Psoas muscle (tissue), 8 donors: ENCODE results near the gene ARHGAP24. TPM values are rescaled to one million over a fixed set of nuclear protein-coding genes. Genes with fewer than 3 reads are reported as not detected.

Experiments used
- ATAC-seq, 4 donors: fragments of 200-7000 bp; cut with Tn5 transposase; one replicate each; pipeline ENCODE4 v1.9.1; 2020; ENCODE audit warnings: moderate library complexity in 3 of 4, mild to moderate bottlenecking in 2 of 4
- DNase-seq, 2 donors: peaks; one replicate each; pipeline ENCODE4 v3.0.0-alpha.2; 2020
- H3K27ac ChIP-seq: fragments of 200-600 bp; one replicate; pipeline ENCODE4 v1.8.0; 2022
- H3K27me3 ChIP-seq, 3 donors: fragments of 200-600 bp in 1 of 3; one replicate each; pipeline versions ENCODE4 v1.6.1 to v1.8.0; 2013 to 2022; ENCODE audit warnings: low read length in 2 of 3, mild to moderate bottlenecking in 2 of 3, moderate library complexity in 1 of 3; ENCODE audit not compliant: insufficient read depth in 3 of 3
- H3K36me3 ChIP-seq, 2 donors: fragments of 200-600 bp in 1 of 2; one replicate each; pipeline versions ENCODE4 v1.6.1 to v1.8.0; 2013 to 2022; ENCODE audit warnings: low read depth in 1 of 2, mild to moderate bottlenecking in 1 of 2, moderate library complexity in 1 of 2; ENCODE audit not compliant: insufficient read depth in 1 of 2
- H3K4me1 ChIP-seq: fragments of 200-600 bp; one replicate; pipeline ENCODE4 v1.8.0; 2022
- H3K4me3 ChIP-seq: fragments of 200-600 bp; one replicate; pipeline ENCODE4 v1.8.0; 2022; ENCODE audit warnings: mild to moderate bottlenecking
- H3K9me3 ChIP-seq: fragments of 200-600 bp; one replicate; pipeline ENCODE4 v1.8.0; 2022
- WGBS, 3 donors: extraction: QIAGEN DNeasy Blood & Tissue Kit; methylation state at CpG; one replicate each; pipeline versions ENCODE4 v1.1.6 to v1.1.7; 2013; 5-methylcytosine and 5-hydroxymethylcytosine counted together
- intact Hi-C, 2 donors: fragments of 100-400 bp; cut with DNase I; formaldehyde crosslinking; loops; one replicate each; pipeline versions ENCODE4 v1.11.0 to v1.14.2; 2022
- polyA plus RNA-seq, 3 donors: library from polyadenylated mRNA; stranded (reverse); fragments of 200-250 nt; gene quantifications; one replicate each; pipeline ENCODE4 v1.2.3, GENCODE V29; 2013
- total RNA-seq, 4 donors: library from RNA; stranded (reverse); fragmentation: NEBNext Ultra II Directional in 2 of 4; extraction: Animal tissue kit (Norgen Biotek cat#: 25700) in 2 of 4; gene quantifications; one replicate each; pipeline versions ENCODE4 v1.2.1 to v1.2.4, GENCODE V29; 2021 to 2023
- TF ChIP-seq, protein P1 (sequence below): fragments of 200-600 bp; IDR thresholded peaks from one replicate; pipeline ENCODE4 v1.8.0; 2022; ENCODE audit warnings: antibody characterized with exemption
- donor health status: healthy with polysubstance abuse.
- donor health status: DM: no; HTN: no; CAD: no; lungs with moderate emphysema.
- donor health status: Bipolar disorder and iron deficiency.
- donor health status: healthy.
- donor health status: DM: yes; HTN: yes; CAD: no.
- donor health status: DM: no; HTN: no; CAD: no.
- donor health status: DM: no; HTN: no; CAD: no.
- donor health status: DM: yes; HTN: yes; CAD: no.

ARHGAP24 gene
- total and polyA plus RNA-seq, 7 donors: 2.3 to 25.7 (median 4.6) TPM

DNA sequence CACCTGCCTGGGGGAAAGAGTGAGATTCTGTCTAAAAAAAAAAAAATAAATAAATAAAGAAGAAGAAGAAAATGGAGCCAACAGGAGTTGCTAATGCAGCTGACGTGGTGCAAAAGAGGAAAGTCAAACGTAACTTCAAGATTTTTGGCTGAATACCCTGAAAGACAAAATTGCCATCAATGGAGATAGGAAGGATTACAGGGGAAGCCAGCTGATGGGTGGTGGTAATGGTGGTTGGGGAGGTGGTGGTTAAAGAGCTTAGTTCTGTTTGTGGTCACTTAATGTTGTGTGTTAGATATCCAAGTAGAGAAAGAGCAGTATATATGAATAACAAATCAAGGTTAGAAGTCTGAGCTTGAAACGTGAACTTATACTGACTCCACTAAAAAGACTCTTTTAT, 225.4 kb downstream of the ARHGAP24 start:
- intact Hi-C loops: no loop called here
- H3K9me3 ChIP-seq: no peaks in the 10 kb centered on the region
- ATAC-seq: no peak
- no peaks in the 10 kb centered on the region for H3K4me1 ChIP-seq
- TF ChIP-seq, protein P1, sequence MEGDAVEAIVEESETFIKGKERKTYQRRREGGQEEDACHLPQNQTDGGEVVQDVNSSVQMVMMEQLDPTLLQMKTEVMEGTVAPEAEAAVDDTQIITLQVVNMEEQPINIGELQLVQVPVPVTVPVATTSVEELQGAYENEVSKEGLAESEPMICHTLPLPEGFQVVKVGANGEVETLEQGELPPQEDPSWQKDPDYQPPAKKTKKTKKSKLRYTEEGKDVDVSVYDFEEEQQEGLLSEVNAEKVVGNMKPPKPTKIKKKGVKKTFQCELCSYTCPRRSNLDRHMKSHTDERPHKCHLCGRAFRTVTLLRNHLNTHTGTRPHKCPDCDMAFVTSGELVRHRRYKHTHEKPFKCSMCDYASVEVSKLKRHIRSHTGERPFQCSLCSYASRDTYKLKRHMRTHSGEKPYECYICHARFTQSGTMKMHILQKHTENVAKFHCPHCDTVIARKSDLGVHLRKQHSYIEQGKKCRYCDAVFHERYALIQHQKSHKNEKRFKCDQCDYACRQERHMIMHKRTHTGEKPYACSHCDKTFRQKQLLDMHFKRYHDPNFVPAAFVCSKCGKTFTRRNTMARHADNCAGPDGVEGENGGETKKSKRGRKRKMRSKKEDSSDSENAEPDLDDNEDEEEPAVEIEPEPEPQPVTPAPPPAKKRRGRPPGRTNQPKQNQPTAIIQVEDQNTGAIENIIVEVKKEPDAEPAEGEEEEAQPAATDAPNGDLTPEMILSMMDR: no peak
- no peaks in the 10 kb centered on the region for H3K36me3 ChIP-seq
- H3K4me3 ChIP-seq: no peak overlapping the region
- H3K27me3 ChIP-seq: no peaks in the 10 kb centered on the region
- H3K27ac ChIP-seq: no peak overlapping the region
- DNase-seq: no peak
- WGBS, 3 donors: 64 to 90% (median 65%) methylated on average over 3 of the region's 3 CpGs

DNA sequence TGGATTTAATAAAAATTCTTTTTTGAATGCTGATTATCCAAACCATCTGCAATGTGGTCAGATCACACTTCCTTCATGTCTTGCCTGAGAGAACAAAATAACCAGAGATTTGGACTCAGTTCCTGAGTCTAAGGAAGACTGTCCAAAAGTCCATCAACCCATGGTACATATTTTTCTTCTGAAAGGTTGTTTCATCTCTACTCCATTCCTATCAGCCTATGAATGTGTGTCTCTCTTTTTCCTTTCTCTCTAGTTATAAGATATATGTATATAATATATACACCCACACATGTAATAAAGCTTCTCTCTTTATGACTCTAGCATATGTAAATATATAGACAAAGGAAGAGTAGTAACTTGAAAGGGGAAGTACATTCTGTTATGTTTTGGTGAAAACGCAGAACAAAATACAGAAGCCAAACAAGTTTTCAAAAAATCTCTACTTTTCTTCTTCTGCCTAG, 226.9 kb downstream of the ARHGAP24 start:
- TF ChIP-seq, protein P1: no peak
- H3K27ac ChIP-seq: no peak overlapping the region
- 65 to 73% (median 70%) methylated on average over 1 of the region's 1 CpG for whole genome bisulfite sequencing, 3 donors

DNA sequence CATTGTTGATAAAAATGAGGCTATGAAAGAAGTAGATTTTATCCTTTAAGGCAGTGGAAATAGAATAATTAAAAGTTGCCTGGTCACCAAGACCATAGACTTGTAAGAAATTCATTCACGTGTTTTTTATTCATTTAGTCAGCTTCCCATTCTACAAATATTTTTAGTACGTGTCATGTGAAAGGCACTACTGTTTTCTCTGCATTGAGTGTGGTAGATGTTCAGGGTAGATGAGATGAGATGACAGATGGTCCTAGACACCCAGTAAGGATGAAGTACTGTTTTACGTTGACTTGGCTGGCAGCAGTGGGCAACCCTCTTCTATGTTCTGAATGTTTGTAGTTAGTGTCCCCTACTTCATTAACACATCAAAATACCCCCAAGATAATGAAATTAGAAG, 228.1 kb downstream of the ARHGAP24 start:
- 64 to 66% (median 65%) methylated on average over 3 of the region's 3 CpGs for WGBS, 3 donors
- Histone ChIP-seq H3K27ac (no peak overlapping the region), H3K4me3 (no peak overlapping the region), H3K27me3 (no peaks in the 10 kb centered on the region), H3K9me3 (no peaks in the 10 kb centered on the region), H3K36me3 (no peaks in the 10 kb centered on the region), H3K4me1 (no peaks in the 10 kb centered on the region)
- TF ChIP-seq, protein P1: no peak
- DNase-seq: no peak
- intact Hi-C loops: no loop called here
- ATAC-seq: no peak

More for the DNA sequence above, 226.9 kb downstream of the ARHGAP24 start:
- Histone ChIP-seq H3K9me3 (no peaks in the 10 kb centered on the region), H3K4me3 (no peak overlapping the region), H3K27me3 (no peaks in the 10 kb centered on the region), H3K36me3 (no peaks in the 10 kb centered on the region), H3K4me1 (no peaks in the 10 kb centered on the region)
- intact Hi-C loops: no loop called here
- DNase-seq (no peak), ATAC-seq (no peak)

DNA sequence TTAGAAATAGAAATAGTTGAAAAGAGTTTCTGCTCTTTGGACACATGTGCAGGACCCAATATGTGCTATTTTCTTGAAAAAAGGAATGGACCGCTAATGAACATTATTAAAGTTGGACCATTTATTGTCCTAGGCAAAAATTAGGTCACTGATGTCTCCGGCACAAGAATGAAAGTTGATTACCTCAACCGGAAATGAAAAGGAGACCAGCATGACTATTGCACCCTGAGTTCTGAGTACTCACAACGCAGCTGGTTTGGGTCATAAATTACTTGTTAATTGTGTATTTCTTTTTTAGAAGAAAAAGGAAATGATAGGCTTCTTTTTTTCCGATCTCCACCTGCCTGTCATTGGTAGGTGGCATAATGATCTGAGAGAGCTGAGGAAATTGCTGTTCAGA, 232.7 kb downstream of the ARHGAP24 start:
- no peak for DNase-seq
- H3K27me3 ChIP-seq: no peaks in the 10 kb centered on the region
- intact Hi-C loops: no loop called here
- 13 to 29% (median 16%) methylated on average over 5 of the region's 5 CpGs for WGBS, 3 donors
- no peaks in the 10 kb centered on the region for H3K9me3 ChIP-seq
- TF ChIP-seq, protein P1: no peak
- no peak overlapping the region for H3K4me3 ChIP-seq
- H3K4me1 ChIP-seq: no peaks in the 10 kb centered on the region
- H3K36me3 ChIP-seq: peaks cover 0 to 3% of the 10 kb centered on the region in 2 donors
- no peak for ATAC-seq
- H3K27ac ChIP-seq: no peak overlapping the region

DNA sequence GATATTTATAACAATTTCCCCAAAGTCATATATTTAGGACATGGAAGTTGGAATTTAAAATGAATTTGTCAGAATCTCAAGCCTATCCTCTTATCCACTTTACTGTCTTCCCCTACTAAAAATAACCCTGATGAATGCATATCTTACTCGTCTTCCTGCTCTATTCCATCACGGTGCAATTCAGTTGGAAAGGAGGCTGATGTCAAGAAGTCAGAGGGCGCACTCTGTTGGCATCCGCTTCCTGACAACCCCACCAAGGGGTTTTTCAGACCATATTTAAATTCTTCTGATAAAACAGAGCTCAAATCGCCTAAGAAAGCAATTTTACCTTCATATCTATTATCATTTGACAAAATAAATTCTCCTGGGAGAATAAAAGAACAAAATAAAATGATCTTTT, 233.5 kb downstream of the ARHGAP24 start:
- Histone ChIP-seq H3K27me3 (no peaks in the 10 kb centered on the region), H3K9me3 (no peaks in the 10 kb centered on the region), H3K36me3 (peaks cover 0 to 3% of the 10 kb centered on the region in 2 donors), H3K4me3 (no peak overlapping the region), H3K27ac (no peak overlapping the region), H3K4me1 (no peaks in the 10 kb centered on the region)
- intact Hi-C loops: no loop called here
- ATAC-seq (no peak), DNase-seq (no peak)
- 51 to 57% (median 56%) methylated on average over 5 of the region's 5 CpGs for WGBS, 3 donors
- TF ChIP-seq, protein P1: no peak
